K562 (cell line): Measurements from ENCODE around the gene AMN1. TPM values are rescaled to one million over a fixed set of nuclear protein-coding genes. Genes with fewer than 3 reads are reported as not detected.

Experiments used
- FOXM1 ChIP-seq, 2 experiments: fragments of 450-650 bp in 1 of 2; sonication (generic) in 1 of 2; formaldehyde crosslinking in 1 of 2; IDR thresholded peaks; 2 replicates each; pipeline versions ENCODE4 v1.6.1 to v1.9.0; 2017 to 2022; ENCODE audit warnings: low read depth in 2 of 2, mild to moderate bottlenecking in 2 of 2, missing genetic modification reagents in 1 of 2, moderate library complexity in 1 of 2
- KDM1A ChIP-seq, 2 experiments: fragments of 450-650 bp; IDR thresholded peaks; 2 replicates each; pipeline ENCODE4 v1.6.1; 2016; ENCODE audit warnings: mild to moderate bottlenecking in 2 of 2
- ZNF174 ChIP-seq: fragments of 250-450 bp; sonication (Bioruptor Pico); IDR thresholded peaks from 2 replicates; pipeline ENCODE4 v1.4.0; 2020; ENCODE audit warnings: mild to moderate bottlenecking
- polyA plus RNA-seq, 8 experiments: library from polyadenylated mRNA; depleted of rRNA in 4 of 8; stranded (reverse) in 5 of 8; unstranded in 3 of 8; fragments of >200 nt; fragmentation: Nextera tagmentation in 2 of 8; fragmentation: Illumina TruSeq in 1 of 8; extraction: Ambion mirVana in 2 of 8; extraction: Trizol in 1 of 8; gene quantifications; 2 replicates each; pipeline versions ENCODE4 v1.2.1 to v1.2.3, GENCODE V29; 2011 to 2014; ENCODE audit warnings: inconsistent platforms in 1 of 8, missing spikeins in 1 of 8
- total RNA-seq, 7 experiments: library from RNA; depleted of rRNA in 6 of 7; stranded (reverse); fragments of >200 nt in 6 of 7; fragmentation: Illumina TruSeq in 2 of 7; extraction: Trizol in 2 of 7; gene quantifications; 2 replicates each; pipeline versions ENCODE4 v1.2.1 to v1.2.3, GENCODE V29; 2011 to 2021; ENCODE audit warnings: low replicate concordance in 1 of 7
- TF ChIP-seq, protein P1 (sequence below): fragments of 250-450 bp; sonication (Bioruptor Pico); IDR thresholded peaks from 2 replicates; pipeline ENCODE4 v1.8.0; 2021; ENCODE audit warnings: moderate library complexity, mild to moderate bottlenecking, inconsistent platforms
- TF ChIP-seq, protein P2 (sequence below): fragments of 450-650 bp; IDR thresholded peaks from 2 replicates; pipeline ENCODE4 v1.6.1; 2018; ENCODE audit not compliant: partially characterized antibody
- TF ChIP-seq, protein P3 (sequence below), 2 experiments: IDR thresholded peaks in 1 of 2; conservative IDR thresholded peaks in 1 of 2; 2 replicates each; pipeline ENCODE4 v1.6.1; 2016; ENCODE audit warnings: low read depth in 2 of 2, mild to moderate bottlenecking in 1 of 2, missing compliant biosample characterization in 1 of 2, missing genetic modification characterization in 1 of 2, moderate library complexity in 1 of 2

The AMN1 gene
- total and polyA plus RNA-seq, 9 of the 15 experiments (the other 6 are each of a cell fraction or from before 2014, with no cell fraction given): 5.2 to 27.6 (median 13.0) TPM

DNA sequence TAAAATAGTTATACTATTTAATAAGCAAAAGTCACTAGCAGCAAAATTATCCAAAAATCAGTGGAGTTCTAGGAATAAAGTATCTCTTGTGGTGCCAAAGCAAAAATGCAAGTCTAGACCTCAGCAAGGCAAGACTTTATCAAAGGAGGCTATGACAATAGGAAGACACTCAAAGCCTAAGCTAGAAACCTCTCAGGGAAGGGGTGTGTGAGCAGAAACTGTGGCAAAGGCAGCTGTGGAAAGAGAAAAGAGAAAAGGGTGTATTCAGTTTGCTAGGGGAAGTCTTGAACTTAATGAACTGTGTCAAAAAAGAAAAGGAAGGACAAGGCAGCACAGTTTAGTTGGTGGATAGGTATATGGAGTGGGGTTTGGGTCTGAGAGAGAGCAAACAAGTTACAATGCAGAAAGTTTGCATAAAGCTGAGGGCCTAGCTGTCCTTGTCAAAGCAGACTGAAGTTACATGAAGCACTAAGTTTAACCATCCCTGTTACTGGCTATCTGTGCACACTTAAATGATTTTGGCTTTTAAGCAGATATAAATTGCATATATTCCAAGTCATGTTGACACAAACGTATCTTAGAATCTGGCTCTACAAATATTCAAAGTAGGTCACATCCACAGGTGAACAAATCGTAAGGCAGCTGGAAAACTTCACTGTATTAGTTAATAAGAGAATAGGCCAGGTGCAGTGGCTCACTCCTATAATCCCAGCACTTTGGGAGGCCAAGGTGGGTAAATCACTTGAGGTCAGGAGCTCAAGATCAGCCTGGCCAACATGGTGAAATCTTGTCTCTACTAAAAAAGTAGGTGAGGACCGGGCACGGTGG lies 31.0 kb upstream of the AMN1 start (continued):
- TF ChIP-seq, protein P1, sequence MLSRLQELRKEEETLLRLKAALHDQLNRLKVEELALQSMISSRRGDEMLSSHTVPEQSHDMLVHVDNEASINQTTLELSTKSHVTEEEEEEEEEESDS (CRISPR knock-in tag): no peak
- TF ChIP-seq, protein P2, sequence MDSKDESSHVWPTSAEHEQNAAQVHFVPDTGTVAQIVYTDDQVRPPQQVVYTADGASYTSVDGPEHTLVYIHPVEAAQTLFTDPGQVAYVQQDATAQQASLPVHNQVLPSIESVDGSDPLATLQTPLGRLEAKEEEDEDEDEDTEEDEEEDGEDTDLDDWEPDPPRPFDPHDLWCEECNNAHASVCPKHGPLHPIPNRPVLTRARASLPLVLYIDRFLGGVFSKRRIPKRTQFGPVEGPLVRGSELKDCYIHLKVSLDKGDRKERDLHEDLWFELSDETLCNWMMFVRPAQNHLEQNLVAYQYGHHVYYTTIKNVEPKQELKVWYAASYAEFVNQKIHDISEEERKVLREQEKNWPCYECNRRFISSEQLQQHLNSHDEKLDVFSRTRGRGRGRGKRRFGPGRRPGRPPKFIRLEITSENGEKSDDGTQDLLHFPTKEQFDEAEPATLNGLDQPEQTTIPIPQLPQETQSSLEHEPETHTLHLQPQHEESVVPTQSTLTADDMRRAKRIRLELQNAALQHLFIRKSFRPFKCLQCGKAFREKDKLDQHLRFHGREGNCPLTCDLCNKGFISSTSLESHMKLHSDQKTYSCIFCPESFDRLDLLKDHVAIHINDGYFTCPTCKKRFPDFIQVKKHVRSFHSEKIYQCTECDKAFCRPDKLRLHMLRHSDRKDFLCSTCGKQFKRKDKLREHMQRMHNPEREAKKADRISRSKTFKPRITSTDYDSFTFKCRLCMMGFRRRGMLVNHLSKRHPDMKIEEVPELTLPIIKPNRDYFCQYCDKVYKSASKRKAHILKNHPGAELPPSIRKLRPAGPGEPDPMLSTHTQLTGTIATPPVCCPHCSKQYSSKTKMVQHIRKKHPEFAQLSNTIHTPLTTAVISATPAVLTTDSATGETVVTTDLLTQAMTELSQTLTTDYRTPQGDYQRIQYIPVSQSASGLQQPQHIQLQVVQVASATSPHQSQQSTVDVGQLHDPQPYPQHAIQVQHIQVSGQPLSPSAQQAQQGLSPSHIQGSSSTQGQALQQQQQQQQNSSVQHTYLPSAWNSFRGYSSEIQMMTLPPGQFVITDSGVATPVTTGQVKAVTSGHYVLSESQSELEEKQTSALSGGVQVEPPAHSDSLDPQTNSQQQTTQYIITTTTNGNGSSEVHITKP: no peak
- TF ChIP-seq, protein P3, sequence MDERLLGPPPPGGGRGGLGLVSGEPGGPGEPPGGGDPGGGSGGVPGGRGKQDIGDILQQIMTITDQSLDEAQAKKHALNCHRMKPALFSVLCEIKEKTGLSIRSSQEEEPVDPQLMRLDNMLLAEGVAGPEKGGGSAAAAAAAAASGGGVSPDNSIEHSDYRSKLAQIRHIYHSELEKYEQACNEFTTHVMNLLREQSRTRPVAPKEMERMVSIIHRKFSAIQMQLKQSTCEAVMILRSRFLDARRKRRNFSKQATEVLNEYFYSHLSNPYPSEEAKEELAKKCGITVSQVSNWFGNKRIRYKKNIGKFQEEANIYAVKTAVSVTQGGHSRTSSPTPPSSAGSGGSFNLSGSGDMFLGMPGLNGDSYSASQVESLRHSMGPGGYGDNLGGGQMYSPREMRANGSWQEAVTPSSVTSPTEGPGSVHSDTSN (CRISPR knock-in tag; IDR thresholded peaks at IDR 0.05; ENCODE audit: low read depth): no peak
- TF ChIP-seq, protein P3 (tag; conservative IDR thresholded peaks at IDR 0.05; ENCODE audit: low read depth): no peak
- no peak for TF ChIP-seq ZNF174 (CRISPR knock-in tag)
- no peak for TF ChIP-seq KDM1A (IDR thresholded peaks at IDR 0.05)
- TF ChIP-seq FOXM1 (IDR thresholded peaks at IDR 0.05; ENCODE audit: low read depth): no peak
- TF ChIP-seq FOXM1 (CRISPR knock-in tag; IDR thresholded peaks at IDR 0.05; ENCODE audit: low read depth): no peak
